Choroid plexus epithelial cell (primary cell): Measurements from ENCODE around the gene CNBP.
"Not testable (repeated sequence)": the region's sequence is repeated elsewhere in the genome, so short reads cannot be mapped to it uniquely, and the experiment has no call there.

ENCODE experiments used
- DNase-seq: peaks from one replicate; pipeline ENCODE4 v3.0.0-alpha.2; 2010; ENCODE audit warnings: low read depth
- H3K4me3 ChIP-seq: 2 replicates; pipeline ENCODE4 v1.5.1; 2011; ENCODE audit warnings: low read depth, mild to moderate bottlenecking, control low read depth, low read length, moderate library complexity
- CTCF ChIP-seq: conservative IDR thresholded peaks from 2 replicates; pipeline ENCODE4 v1.5.1; 2011; ENCODE audit warnings: low read depth, mild to moderate bottlenecking, control low read depth, inconsistent platforms, low read length, moderate library complexity

Gene CNBP

GRCh38 chr3:129204473-129204872, 20.8 kb upstream of the CNBP start:
- no peak for TF ChIP-seq CTCF
- no peak for DNase-seq
- no peak overlapping the region for H3K4me3 ChIP-seq

GRCh38 chr3:129199366-129199765, 15.7 kb upstream of the CNBP start:
- TF ChIP-seq CTCF: no peak
- no peak overlapping the region for H3K4me3 ChIP-seq
- DNase-seq: no peak

GRCh38 chr3:129197321-129197720, 13.6 kb upstream of the CNBP start:
- H3K4me3 ChIP-seq: no peak overlapping the region
- DNase-seq: peak; percentile 37
- TF ChIP-seq CTCF: no peak

- TF ChIP-seq CTCF: no peak
- H3K4me3 ChIP-seq: no peak overlapping the region
- no peak for DNase-seq
Measured at GRCh38 chr3:129196601-129197000, 12.9 kb upstream of the CNBP start.

- DNase-seq: peak; percentile 96
- TF ChIP-seq CTCF: no peak
- peak overlapping the region; percentile 6 for H3K4me3 ChIP-seq
Measured at GRCh38 chr3:129195731-129196256, 12.1 kb upstream of the CNBP start.

- not testable (repeated sequence) for H3K4me3 ChIP-seq, DNase-seq
Measured at GRCh38 chr3:129189793-129190192, 6.1 kb upstream of the CNBP start.

GRCh38 chr3:129187857-129188256, 4.2 kb upstream of the CNBP start:
- no peak for TF ChIP-seq CTCF
- DNase-seq: no peak
- no peak overlapping the region for H3K4me3 ChIP-seq
